Measurements from ENCODE around the gene ERVH48-1.

- TF ChIP-seq GLIS1 (tag by site-specific recombination; IDR thresholded peaks at IDR 0.05) (no peak), ZNF654 (tag by site-specific recombination; IDR thresholded peaks at IDR 0.05; ENCODE audit: low read depth) (no peak)
- TF ChIP-seq, protein P1, sequence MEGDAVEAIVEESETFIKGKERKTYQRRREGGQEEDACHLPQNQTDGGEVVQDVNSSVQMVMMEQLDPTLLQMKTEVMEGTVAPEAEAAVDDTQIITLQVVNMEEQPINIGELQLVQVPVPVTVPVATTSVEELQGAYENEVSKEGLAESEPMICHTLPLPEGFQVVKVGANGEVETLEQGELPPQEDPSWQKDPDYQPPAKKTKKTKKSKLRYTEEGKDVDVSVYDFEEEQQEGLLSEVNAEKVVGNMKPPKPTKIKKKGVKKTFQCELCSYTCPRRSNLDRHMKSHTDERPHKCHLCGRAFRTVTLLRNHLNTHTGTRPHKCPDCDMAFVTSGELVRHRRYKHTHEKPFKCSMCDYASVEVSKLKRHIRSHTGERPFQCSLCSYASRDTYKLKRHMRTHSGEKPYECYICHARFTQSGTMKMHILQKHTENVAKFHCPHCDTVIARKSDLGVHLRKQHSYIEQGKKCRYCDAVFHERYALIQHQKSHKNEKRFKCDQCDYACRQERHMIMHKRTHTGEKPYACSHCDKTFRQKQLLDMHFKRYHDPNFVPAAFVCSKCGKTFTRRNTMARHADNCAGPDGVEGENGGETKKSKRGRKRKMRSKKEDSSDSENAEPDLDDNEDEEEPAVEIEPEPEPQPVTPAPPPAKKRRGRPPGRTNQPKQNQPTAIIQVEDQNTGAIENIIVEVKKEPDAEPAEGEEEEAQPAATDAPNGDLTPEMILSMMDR (tag by site-specific recombination; IDR thresholded peaks at IDR 0.05): no peak
Observed at GRCh38 chr21:42922918-42923317, 2.5 kb downstream of the ERVH48-1 start.

Data from HEK293 (cell line).